Adrenal gland (tissue), 12 donors: ENCODE measurements around the gene BCL11B. TPM values are rescaled to one million over a fixed set of nuclear protein-coding genes. Genes with fewer than 3 reads are reported as not detected.
A peak's percentile ranks its signal among the peaks of the same experiment; 100 is the strongest.

Experiments used
- DNase-seq, 7 donors: peaks; one replicate each; pipeline ENCODE4 v3.0.0-alpha.2; 2019 to 2020
- H3K27ac ChIP-seq, 5 donors: fragments of 200-600 bp; sonication (generic) in 4 of 5; 1 replicate in 3 of 5; 2 replicates in 2 of 5; pipeline versions ENCODE4 v1.5.1 to v1.8.0; 2016 to 2020; ENCODE audit warnings: mild to moderate bottlenecking in 1 of 5
- H3K27me3 ChIP-seq: fragments of 200-600 bp; 2 replicates; pipeline ENCODE4 v1.8.0; 2021
- H3K36me3 ChIP-seq, 2 donors: fragments of 200-600 bp; replicated peaks in 1 of 2; 1 replicate in 1 of 2; 2 replicates in 1 of 2; pipeline versions ENCODE4 v1.5.1 to v1.8.0; 2018 to 2022
- H3K4me1 ChIP-seq, 2 donors: fragments of 200-600 bp; replicated peaks in 1 of 2; 1 replicate in 1 of 2; 2 replicates in 1 of 2; pipeline versions ENCODE4 v1.5.1 to v1.8.0; 2018 to 2021
- H3K4me3 ChIP-seq, 4 donors: fragments of 200-600 bp; sonication (generic) in 3 of 4; one replicate each; pipeline ENCODE4 v1.5.1; 2016 to 2018
- H3K9me3 ChIP-seq, 3 donors: fragments of 200-600 bp; sonication (generic) in 1 of 3; replicated peaks in 1 of 3; 1 replicate in 2 of 3; 2 replicates in 1 of 3; pipeline versions ENCODE4 v1.5.1 to v1.8.0; 2016 to 2021
- POLR2A ChIP-seq, 2 donors: fragments of 450-650 bp; IDR thresholded peaks; one replicate each; pipeline ENCODE4 v1.6.1; 2017; ENCODE audit warnings: antibody characterized with exemption in 2 of 2, mild to moderate bottlenecking in 2 of 2, moderate library complexity in 1 of 2
- WGBS, 4 donors: extraction: QIAGEN DNeasy Blood & Tissue Kit in 2 of 4; methylation state at CpG; one replicate each; pipeline versions ENCODE4 v1.1.5 to v1.1.7; 2013 to 2017; 5-methylcytosine and 5-hydroxymethylcytosine counted together
- intact Hi-C, 2 donors: fragments of 100-400 bp; cut with DNase I; formaldehyde crosslinking; loops; one replicate each; pipeline versions ENCODE4 v1.14.1 to v1.15.0; 2022 to 2023
- polyA plus RNA-seq, 3 donors: library from polyadenylated mRNA; stranded (reverse); fragments of 200-250 nt in 2 of 3; fragments of 350-450 nt in 1 of 3; fragmentation: Illumina TruSeq in 1 of 3; extraction: RNeasy Lipid Tissue Mini Kit (QIAGEN cat#74804) in 1 of 3; gene quantifications; one replicate each; pipeline ENCODE4 v1.2.3, GENCODE V29; 2013 to 2014
- total RNA-seq, 9 donors: library from RNA; depleted of rRNA in 4 of 9; stranded (reverse); fragments of >200 nt in 4 of 9; fragments of 120-200 nt in 1 of 9; fragmentation: NEBNext Ultra II Directional in 1 of 9; extraction: Animal tissue kit (Norgen Biotek cat#: 25700) in 1 of 9; gene quantifications; one replicate each; pipeline versions ENCODE4 v1.1.0 to v1.2.4, GENCODE V29; 2013 to 2023
- TF ChIP-seq, protein P1 (sequence below), 6 experiments: fragments of 450-650 bp in 4 of 6; fragments of 200-600 bp in 2 of 6; sonication (generic) in 1 of 6; IDR thresholded peaks; 1 replicate in 5 of 6; 2 replicates in 1 of 6; pipeline versions ENCODE4 v1.5.1 to v1.8.0; 2016 to 2021; ENCODE audit warnings: antibody characterized with exemption in 6 of 6, mild to moderate bottlenecking in 2 of 6, moderate library complexity in 1 of 6
- donor health status: healthy with polysubstance abuse.
- donor health status: Bipolar disorder and iron deficiency.
- donor health status: DM: yes; HTN: yes; CAD: no.
- donor health status: DM: no; HTN: no; CAD: no.
- donor health status: DM: no; HTN: no; CAD: no.
- donor health status: DM: yes; HTN: yes; CAD: no.

The BCL11B gene
- total and polyA plus RNA-seq, 12 donors = 0.24 to 3.2 (median 0.54) TPM

DNA sequence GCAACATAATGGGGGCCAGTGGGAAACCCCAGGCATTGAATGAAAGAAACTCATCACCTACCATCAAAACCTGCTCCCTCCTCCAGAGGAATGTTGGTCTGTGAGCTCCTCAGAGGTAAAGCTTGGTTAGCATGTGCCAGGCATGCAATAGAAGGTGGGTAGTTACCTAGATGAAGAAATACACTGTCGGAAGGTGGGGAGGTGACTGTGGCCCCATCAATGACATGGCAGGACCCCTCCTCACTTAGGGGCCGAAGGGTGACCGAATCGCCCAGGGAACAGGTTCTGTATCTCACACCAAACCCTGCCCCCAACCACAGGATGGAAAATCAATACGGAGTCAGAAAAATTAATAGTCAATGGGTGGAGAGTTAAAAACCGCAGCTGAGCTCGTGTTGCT is 135.6 kb downstream of the BCL11B start:
- H3K27ac ChIP-seq = no peak overlapping the region
- peak in 2 of 7 donors; percentile 2 to 4 for DNase-seq
- no peaks in the 10 kb centered on the region for H3K4me1 ChIP-seq
- intact Hi-C loops = no loop called here
- H3K27me3 ChIP-seq = no peaks in the 10 kb centered on the region
- no peak overlapping the region for H3K4me3 ChIP-seq
- H3K9me3 ChIP-seq = no peaks in the 10 kb centered on the region
- WGBS, 4 donors = 81 to 92% (median 83%) methylated on average over 7 of the region's 7 CpGs
- TF ChIP-seq POLR2A (IDR thresholded peaks at IDR 0.05) = no peak
- TF ChIP-seq, protein P1, sequence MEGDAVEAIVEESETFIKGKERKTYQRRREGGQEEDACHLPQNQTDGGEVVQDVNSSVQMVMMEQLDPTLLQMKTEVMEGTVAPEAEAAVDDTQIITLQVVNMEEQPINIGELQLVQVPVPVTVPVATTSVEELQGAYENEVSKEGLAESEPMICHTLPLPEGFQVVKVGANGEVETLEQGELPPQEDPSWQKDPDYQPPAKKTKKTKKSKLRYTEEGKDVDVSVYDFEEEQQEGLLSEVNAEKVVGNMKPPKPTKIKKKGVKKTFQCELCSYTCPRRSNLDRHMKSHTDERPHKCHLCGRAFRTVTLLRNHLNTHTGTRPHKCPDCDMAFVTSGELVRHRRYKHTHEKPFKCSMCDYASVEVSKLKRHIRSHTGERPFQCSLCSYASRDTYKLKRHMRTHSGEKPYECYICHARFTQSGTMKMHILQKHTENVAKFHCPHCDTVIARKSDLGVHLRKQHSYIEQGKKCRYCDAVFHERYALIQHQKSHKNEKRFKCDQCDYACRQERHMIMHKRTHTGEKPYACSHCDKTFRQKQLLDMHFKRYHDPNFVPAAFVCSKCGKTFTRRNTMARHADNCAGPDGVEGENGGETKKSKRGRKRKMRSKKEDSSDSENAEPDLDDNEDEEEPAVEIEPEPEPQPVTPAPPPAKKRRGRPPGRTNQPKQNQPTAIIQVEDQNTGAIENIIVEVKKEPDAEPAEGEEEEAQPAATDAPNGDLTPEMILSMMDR (IDR thresholded peaks at IDR 0.05) = no peak
- no peaks in the 10 kb centered on the region for H3K36me3 ChIP-seq

DNA sequence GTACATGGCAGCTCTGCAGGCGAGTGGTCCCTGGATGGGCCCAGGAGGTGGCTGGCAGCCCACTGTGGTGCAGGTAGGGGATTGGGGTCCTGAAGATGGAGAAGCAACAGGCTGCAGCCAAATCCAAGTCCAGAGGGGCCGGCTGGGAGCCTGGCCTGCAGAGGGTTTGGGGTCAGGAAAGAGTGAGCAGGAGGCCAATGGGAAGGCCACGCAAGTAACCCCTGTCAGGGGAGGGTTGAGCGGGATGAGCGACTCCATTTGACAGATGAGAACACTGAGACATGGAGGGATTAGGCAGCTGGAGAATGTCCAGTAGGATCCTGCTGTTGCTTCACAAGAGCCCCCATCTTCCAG is 136.0 kb downstream of the BCL11B start:
- intact Hi-C loops = no loop called here
- TF ChIP-seq POLR2A (IDR thresholded peaks at IDR 0.05) = no peak
- TF ChIP-seq, protein P1 (IDR thresholded peaks at IDR 0.05) = no peak
- peak in 1 of 7 donors; percentile 18 for DNase-seq

DNA sequence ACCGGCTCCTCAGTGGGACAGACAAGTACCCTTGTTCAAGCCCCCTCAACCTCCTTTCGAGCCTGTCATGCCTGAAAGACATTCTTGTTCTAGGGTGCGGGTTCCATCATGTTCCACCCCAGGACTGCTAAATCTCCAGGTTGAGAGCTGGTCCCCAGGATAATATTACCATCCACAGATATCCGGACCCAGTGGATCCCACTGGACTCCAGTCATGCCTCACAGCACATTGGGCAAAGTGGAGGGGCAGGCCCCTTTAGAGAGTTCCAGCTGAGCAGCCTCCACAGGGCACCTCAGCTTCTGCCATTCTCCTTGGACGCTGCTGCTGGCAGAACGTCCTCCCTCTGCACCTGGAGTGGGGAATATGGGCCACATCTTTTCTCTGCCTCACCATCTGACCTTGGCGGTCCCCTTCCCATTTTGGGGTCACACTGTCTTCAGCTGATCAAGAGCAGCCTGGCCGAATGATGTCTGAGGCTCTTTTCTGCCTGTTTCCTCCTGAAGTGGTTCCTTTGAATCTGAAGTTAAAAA is 137.4 kb downstream of the BCL11B start:
- Histone ChIP-seq H3K4me1 (no peaks in the 10 kb centered on the region), H3K4me3 (no peak overlapping the region), H3K27ac (no peak overlapping the region), H3K36me3 (no peaks in the 10 kb centered on the region), H3K27me3 (no peaks in the 10 kb centered on the region), H3K9me3 (no peaks in the 10 kb centered on the region)
- peak in 1 of 7 donors; percentile 7 for DNase-seq
- intact Hi-C loops = no loop called here
- TF ChIP-seq, protein P1 (IDR thresholded peaks at IDR 0.05) = no peak
- no peak for TF ChIP-seq POLR2A (IDR thresholded peaks at IDR 0.05)
- WGBS, 4 donors = 74 to 98% (median 80%) methylated on average over 7 to 8 of the region's 8 CpGs

More for the DNA sequence above, 136.0 kb downstream of the BCL11B start:
- H3K27me3 ChIP-seq = no peaks in the 10 kb centered on the region
- no peaks in the 10 kb centered on the region for H3K4me1 ChIP-seq
- H3K4me3 ChIP-seq = no peak overlapping the region
- H3K27ac ChIP-seq = no peak overlapping the region
- no peaks in the 10 kb centered on the region for H3K9me3 ChIP-seq
- WGBS, 4 donors = 85 to 96% (median 90%) methylated on average over 5 of the region's 5 CpGs
- H3K36me3 ChIP-seq = no peaks in the 10 kb centered on the region

DNA sequence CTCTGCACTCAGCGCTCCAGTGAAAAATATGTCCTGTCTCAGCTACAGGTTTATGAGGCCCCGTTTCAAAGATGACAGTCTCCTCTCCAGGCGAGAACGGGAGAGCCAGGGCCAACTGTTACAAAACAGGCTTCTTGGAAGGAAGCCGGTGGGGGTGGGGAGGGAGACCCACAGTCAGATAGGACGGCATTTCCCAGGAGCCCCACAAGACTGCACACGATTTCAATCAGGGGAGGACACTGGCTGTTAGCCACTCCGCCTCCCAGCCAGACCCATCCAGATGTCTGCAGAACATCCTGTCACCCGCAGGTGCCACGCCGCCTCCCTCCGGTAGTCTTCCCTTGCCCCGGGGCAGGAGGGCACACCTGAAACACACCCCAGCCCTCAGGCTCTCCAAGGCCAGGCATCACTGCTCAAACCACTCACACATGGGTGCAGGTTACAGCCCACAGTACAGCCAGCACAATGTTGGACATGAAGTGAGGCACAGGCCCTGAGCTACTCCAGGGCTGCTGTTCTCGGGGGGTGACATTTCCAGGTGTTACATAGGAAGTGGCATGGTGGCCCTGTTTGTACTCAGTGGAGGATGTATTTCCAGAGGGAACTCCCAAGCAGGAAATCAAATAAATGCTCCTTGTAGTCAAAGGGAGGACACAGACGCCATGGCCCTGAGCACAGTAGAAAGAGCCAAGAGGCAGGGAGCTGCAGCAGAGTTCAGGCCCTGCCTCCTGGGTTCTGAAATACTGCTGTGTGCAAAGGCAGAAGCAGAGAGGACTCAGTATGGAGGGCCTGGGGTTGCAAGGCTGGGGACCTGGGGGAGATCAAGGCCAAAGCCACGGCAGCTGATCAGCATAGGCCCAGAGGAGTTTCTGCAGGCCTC is 138.1 kb downstream of the BCL11B start:
- TF ChIP-seq, protein P1 (IDR thresholded peaks at IDR 0.05) = no peak
- TF ChIP-seq POLR2A (IDR thresholded peaks at IDR 0.05) = no peak
- Histone ChIP-seq H3K4me3 (no peak overlapping the region), H3K27me3 (no peaks in the 10 kb centered on the region), H3K27ac (no peak overlapping the region), H3K4me1 (no peaks in the 10 kb centered on the region), H3K36me3 (no peaks in the 10 kb centered on the region), H3K9me3 (no peaks in the 10 kb centered on the region)
- 68 to 78% (median 73%) methylated on average over 11 to 16 of the region's 16 CpGs for WGBS, 4 donors
- peak in 2 of 7 donors; percentile 7 to 36 for DNase-seq
- intact Hi-C loops = no loop called here
